Activated CD4-positive, alpha-beta memory T cell treated with anti-CD3 and anti-CD28 coated beads for 36 hours (primary cell): Measurements from ENCODE around the gene MFSD2B. TPM values are rescaled to one million over a fixed set of nuclear protein-coding genes. Genes with fewer than 3 reads are reported as not detected.
"Not testable (repeated sequence)": the region's sequence is repeated elsewhere in the genome, so short reads cannot be mapped to it uniquely, and the experiment has no call there.

Experiments used
- CTCF ChIA-PET: fragments of 350-600 bp; sonication (Branson Sonifier 250); formaldehyde crosslinking; loops from one replicate; lab custom pipeline; 2021; ENCODE audit warnings: antibody characterized with exemption, inconsistent platforms; lab: Charles Lee
- POLR2A ChIA-PET: fragments of 350-600 bp; sonication (Branson Sonifier 250); formaldehyde crosslinking; loops from one replicate; lab custom pipeline; 2021; ENCODE audit warnings: antibody characterized with exemption; lab: Charles Lee
- DNase-seq: peaks from one replicate; pipeline ENCODE4 v3.0.0-alpha.2; 2020
- H3K27ac Mint-ChIP-seq: one replicate; pipeline ENCODE4 v1.8.0; 2021; ENCODE audit warnings: mixed read lengths
- H3K27me3 Mint-ChIP-seq: one replicate; pipeline ENCODE4 v1.8.0; 2021; ENCODE audit warnings: mixed read lengths
- H3K36me3 Mint-ChIP-seq: one replicate; pipeline ENCODE4 v1.8.0; 2021; ENCODE audit warnings: mixed read lengths
- H3K4me1 Mint-ChIP-seq: one replicate; pipeline ENCODE4 v1.8.0; 2021; ENCODE audit warnings: low read depth, mixed read lengths
- H3K4me3 Mint-ChIP-seq: one replicate; pipeline ENCODE4 v1.8.0; 2021; ENCODE audit warnings: mild to moderate bottlenecking, mixed read lengths
- H3K9me3 Mint-ChIP-seq: one replicate; pipeline ENCODE4 v1.8.0; 2021; ENCODE audit warnings: mixed read lengths
- intact Hi-C: fragments of 100-400 bp; cut with micrococcal nuclease; formaldehyde crosslinking; loops from one replicate; pipeline ENCODE4 v1.15.1; 2023
- total RNA-seq, 2 experiments: library from RNA; stranded (reverse); gene quantifications; one replicate each; pipeline ENCODE4 v1.2.3, GENCODE V29; 2021

The MFSD2B gene
- total RNA-seq, 2 experiments from 2014 or later: 0.39 TPM; not detected in 1

DNA sequence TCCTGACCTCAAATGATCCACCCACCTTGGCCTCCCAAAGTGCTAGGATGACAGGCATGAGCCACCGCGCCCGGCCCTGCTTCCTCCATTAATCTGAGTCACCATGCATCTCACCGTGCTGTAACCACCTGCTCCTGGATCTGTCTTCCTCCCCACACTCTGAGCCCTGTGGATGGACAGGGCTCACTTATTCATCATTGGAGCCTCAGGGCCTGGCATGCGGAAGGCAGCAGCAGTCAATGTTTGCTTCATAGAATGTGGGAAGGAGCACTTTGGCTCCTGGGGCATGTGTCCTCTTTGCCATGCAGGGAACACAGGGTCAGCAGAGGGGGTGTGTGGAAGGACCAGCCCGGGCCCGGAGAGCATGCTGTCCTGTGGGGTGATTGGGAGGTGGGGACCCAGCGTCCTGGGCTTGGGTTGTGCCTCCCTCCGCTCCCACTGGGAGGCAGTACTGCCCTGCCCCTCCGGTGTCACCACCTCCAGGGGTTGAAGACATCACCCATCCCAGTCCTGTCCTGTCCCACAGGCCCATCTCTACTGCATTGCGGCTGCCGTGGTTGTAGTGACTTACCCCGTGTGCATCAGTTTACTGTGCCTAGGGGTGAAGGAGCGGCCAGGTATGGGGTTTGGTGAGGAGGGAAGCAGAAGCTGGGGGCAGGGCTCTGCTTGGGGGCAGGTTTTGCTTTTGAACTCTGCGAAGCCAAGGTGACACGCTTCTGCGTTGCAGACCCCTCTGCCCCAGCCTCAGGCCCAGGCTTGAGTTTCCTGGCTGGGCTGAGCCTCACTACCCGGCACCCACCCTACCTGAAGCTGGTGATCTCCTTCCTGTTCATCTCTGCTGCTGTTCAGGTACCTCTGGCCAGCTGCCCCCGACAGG is 11.5 kb downstream of the MFSD2B start:
- H3K27me3 Mint-ChIP-seq: no peaks in the 10 kb centered on the region
- no peak overlapping the region for H3K27ac Mint-ChIP-seq

DNA sequence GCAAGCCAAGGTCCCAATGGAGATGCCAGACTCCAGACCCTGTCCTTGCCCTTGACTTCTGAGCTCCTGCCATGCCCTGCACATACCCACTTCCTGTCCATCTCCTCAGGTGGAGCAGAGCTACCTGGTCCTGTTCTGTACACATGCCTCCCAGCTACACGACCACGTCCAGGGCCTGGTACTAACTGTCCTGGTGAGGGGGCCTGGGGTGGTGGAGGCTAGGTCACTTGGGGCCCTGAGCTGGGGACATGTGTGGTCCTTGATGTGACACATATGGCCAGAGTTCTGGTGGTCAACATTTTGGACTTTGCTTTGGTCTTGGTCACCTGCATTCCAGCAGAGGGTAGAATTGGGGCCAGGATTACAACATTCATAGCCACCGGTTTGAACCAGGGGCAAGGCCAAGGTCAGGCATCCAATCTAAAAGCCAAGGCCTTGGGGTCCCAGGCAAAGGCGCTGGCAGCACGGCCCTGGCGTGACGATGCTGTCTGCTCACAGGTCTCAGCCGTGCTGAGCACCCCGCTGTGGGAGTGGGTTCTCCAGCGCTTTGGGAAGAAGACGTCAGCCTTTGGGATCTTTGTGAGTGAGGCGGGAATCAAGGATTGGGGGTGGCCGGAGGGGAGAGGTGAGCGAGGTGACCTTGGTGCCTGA is 12.6 kb downstream of the MFSD2B start:
- DNase-seq: no peak
- Mint-ChIP-seq H3K9me3 (no peaks in the 10 kb centered on the region), H3K27ac (no peak overlapping the region), H3K4me1 (no peaks in the 10 kb centered on the region), H3K27me3 (no peaks in the 10 kb centered on the region), H3K36me3 (peaks cover 13% of the 10 kb centered on the region), H3K4me3 (no peak overlapping the region)
- CTCF ChIA-PET: interaction anchor here (0.6 to 1.7 kb wide), 3 partner anchors 61 to 96 kb away, joined by 3 to 5 read pairs (median 3); partner anchors contain the start of genes ATAD2B and TP53I3
- POLR2A ChIA-PET: no interaction called here
- intact Hi-C loops: no loop called here

More for the DNA sequence above, 11.5 kb downstream of the MFSD2B start:
- POLR2A ChIA-PET: no interaction called here
- intact Hi-C loops: no loop called here
- peak; percentile 49 for DNase-seq
- H3K36me3 Mint-ChIP-seq: peaks cover 11% of the 10 kb centered on the region
- no peaks in the 10 kb centered on the region for H3K9me3 Mint-ChIP-seq
- H3K4me3 Mint-ChIP-seq: no peak overlapping the region
- CTCF ChIA-PET: interaction anchor here (0.6 to 1.7 kb wide), 3 partner anchors 62 to 95 kb away, joined by 3 to 5 read pairs (median 3); partner anchors contain the start of genes ATAD2B and TP53I3
- no peaks in the 10 kb centered on the region for H3K4me1 Mint-ChIP-seq

DNA sequence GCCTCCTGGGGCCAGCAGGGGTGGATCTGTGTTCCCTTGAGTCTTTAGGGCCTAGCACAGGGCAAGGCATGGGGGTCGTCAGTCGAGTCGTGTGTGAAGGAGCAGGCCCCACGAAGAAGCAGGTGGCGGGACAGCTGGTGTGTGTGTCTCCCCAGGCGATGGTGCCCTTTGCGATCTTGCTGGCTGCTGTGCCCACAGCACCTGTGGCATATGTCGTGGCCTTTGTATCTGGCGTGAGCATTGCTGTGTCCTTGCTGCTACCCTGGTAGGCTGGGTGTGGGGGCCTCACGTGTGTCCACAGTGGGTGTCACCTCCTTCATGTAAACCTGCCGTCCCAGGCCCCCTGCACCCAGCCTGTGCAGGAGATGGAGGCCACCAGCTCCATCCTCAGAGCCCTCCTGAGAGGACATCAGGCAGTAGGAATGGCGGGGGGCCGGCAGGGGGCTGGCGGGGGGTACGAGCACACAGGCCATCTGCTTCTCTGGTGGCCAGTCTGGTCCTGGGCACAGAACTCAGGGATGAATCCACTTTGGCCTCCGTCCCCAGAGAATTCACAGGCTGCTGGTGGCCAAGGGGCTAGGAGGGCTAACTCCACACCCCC is 13.2 kb downstream of the MFSD2B start:
- Mint-ChIP-seq H3K27ac (no peak overlapping the region), H3K27me3 (no peaks in the 10 kb centered on the region), H3K4me1 (no peaks in the 10 kb centered on the region), H3K4me3 (no peak overlapping the region), H3K36me3 (peaks cover 13% of the 10 kb centered on the region), H3K9me3 (no peaks in the 10 kb centered on the region)
- intact Hi-C loops: no loop called here
- no peak for DNase-seq
- ChIA-PET POLR2A (no interaction called here), CTCF (interaction anchor here (1.7 kb wide), 1 partner anchor 60 kb away, joined by 5 read pairs; no protein-coding TSS in a partner anchor)

DNA sequence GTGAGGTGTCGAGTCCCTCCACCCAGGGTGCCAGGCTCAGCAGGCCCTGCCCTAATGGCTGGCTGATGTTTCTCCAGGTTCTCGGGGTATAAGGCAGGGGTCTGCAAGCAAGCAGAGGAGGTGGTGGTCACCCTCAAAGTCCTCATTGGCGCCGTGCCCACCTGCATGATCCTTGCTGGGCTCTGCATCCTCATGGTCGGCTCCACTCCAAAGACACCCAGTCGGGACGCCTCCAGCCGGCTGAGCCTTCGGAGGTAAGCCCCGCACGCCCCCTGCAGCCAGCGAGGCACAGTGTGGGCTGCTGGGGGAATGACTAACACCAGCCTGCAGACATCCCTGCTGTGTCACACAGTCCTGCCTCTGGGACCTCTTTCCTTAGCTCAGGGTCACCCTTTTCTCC is 14.1 kb downstream of the MFSD2B start:
- Mint-ChIP-seq H3K36me3 (peaks cover 17% of the 10 kb centered on the region), H3K27ac (no peak overlapping the region), H3K4me3 (no peak overlapping the region), H3K9me3 (no peaks in the 10 kb centered on the region), H3K4me1 (no peaks in the 10 kb centered on the region), H3K27me3 (no peaks in the 10 kb centered on the region)
- no peak for DNase-seq
- intact Hi-C loops: no loop called here
- POLR2A ChIA-PET: no interaction called here
- CTCF ChIA-PET: interaction anchor here (1.6 kb wide), 1 partner anchor 60 kb away, joined by 3 read pairs; the partner anchor contains the start of gene TP53I3

DNA sequence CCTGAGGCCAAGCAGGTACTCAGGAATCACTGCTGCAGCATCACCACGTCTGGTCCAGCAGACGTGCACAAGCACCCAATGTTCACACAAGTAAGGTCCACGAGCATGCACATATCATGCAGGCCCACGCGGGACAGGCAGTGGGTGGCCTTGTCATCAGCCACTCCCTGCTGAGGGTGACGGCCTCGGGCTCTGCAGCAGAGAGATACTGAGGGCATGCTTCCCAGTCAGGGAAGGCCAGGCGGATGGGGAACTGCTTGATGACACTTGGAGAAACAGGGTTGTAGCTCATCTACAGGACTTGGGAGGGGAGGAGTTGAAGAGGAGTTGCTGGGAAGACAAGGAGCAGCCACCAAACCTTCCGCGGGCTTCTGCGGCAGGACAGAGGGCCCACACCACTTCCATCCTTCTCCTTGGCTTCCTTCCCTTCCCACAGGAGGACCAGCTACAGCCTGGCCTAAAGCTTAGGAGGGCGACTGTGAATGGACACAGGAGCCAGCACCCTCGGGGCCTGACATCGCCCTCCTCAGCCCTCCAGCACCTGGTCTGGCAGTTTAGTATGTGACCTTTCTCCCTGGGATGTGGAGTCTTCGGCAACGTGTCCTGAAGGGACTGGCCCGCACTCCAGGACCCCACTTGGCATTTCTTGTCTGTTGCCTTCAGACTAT is 15.2 kb downstream of the MFSD2B start:
- intact Hi-C loops: no loop called here
- H3K27ac Mint-ChIP-seq: no peak overlapping the region
- DNase-seq: no peak
- H3K4me1 Mint-ChIP-seq: no peaks in the 10 kb centered on the region
- H3K9me3 Mint-ChIP-seq: no peaks in the 10 kb centered on the region
- H3K4me3 Mint-ChIP-seq: no peak overlapping the region
- POLR2A ChIA-PET: no interaction called here
- H3K36me3 Mint-ChIP-seq: peaks cover 26% of the 10 kb centered on the region
- no peaks in the 10 kb centered on the region for H3K27me3 Mint-ChIP-seq
- CTCF ChIA-PET: interaction anchor here (1.6 kb wide), 1 partner anchor 59 kb away, joined by 3 read pairs; the partner anchor contains the start of gene TP53I3

DNA sequence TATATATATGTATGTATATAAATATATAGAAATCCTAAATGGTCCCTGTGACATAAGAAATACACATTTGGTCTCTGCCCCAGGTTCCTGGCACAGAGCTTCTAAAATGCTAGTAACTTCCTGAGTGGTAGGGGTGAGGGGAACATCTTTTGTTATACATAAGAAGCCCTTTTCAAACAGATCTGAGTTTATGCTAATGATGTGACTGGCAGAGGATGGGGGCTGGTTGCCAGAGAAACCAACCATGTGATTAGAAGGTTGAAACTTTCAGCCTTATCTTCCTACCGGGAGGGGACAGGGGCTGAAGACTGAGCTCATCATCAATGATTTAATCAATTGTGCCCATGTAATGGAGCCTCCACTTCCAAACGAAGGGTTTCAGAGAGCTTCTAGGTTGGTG is 16.3 kb downstream of the MFSD2B start:
- intact Hi-C loops: no loop called here
- ChIA-PET CTCF (no interaction called here), POLR2A (no interaction called here)
- Mint-ChIP-seq H3K27me3 (no peaks in the 10 kb centered on the region), H3K27ac (no peak overlapping the region), H3K36me3 (peaks cover 31% of the 10 kb centered on the region), H3K9me3 (no peaks in the 10 kb centered on the region), H3K4me3 (no peak overlapping the region), H3K4me1 (no peaks in the 10 kb centered on the region)
- no peak for DNase-seq

DNA sequence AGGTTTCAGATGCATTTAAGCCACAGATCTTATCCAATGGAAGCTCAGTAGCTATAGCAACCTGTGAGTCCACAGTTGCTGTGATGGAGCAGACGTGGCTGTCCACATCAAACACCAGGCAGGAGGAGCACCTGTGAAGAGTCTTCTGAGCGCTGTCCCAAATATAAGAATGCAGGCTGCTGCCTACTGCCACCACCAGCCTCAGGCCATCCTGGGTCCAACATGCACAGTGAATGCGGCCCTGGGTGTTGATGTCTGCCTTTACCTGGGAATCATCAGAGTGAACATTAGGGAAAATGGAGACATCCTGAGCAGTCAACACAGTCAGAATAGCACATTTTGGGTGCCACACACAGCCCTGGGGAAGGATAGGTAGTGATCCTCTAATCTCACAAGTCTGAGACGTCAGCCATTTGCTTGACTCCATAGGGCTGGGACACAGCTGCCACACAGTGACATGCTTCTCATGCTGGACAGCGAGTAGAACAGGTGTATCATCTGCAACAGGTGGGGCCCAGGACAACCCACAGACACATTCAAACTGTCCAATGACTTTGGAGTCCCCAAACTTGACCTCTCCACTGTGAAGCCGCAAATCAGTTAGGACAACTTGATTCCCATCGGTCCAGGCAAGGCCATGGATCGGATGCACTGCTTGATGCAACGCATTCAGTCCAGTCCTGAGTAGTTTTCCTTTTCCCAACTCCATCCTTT is 29.1 kb downstream of the MFSD2B start:
- ChIA-PET CTCF (no interaction called here), POLR2A (no interaction called here)
- peaks cover 17% of the 10 kb centered on the region for H3K4me1 Mint-ChIP-seq
- no peaks in the 10 kb centered on the region for H3K9me3 Mint-ChIP-seq
- intact Hi-C loops: no loop called here
- no peaks in the 10 kb centered on the region for H3K27me3 Mint-ChIP-seq
- no peak overlapping the region for H3K4me3 Mint-ChIP-seq
- no peak for DNase-seq
- H3K27ac Mint-ChIP-seq: no peak overlapping the region
- peaks cover 22% of the 10 kb centered on the region for H3K36me3 Mint-ChIP-seq

DNA sequence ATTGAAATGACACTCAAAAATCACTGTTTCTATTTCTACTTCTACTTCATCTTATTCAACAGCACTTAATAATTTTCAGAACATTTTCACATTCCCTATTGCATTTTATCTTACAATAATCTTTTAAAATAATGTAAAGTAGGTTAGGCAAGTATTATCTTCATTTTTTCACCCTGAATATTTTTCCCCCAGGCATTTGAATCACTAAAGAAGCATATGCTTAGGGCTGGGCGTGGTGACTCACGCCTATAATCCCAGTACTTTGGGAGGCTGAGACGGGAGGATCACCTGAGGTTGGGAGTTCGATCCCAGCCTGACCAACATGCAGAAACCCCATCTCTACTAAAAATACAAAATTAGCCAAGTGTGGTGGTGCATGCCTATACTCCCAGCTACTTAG is 30.6 kb downstream of the MFSD2B start:
- POLR2A ChIA-PET: no interaction called here
- CTCF ChIA-PET: no interaction called here
- no peak overlapping the region for H3K4me3 Mint-ChIP-seq
- intact Hi-C loops: no loop called here
- H3K9me3 Mint-ChIP-seq: no peaks in the 10 kb centered on the region
- H3K27me3 Mint-ChIP-seq: no peaks in the 10 kb centered on the region
- H3K27ac Mint-ChIP-seq: no peak overlapping the region
- H3K4me1 Mint-ChIP-seq: peaks cover 17% of the 10 kb centered on the region
- peaks cover 20% of the 10 kb centered on the region for H3K36me3 Mint-ChIP-seq
- DNase-seq: no peak

DNA sequence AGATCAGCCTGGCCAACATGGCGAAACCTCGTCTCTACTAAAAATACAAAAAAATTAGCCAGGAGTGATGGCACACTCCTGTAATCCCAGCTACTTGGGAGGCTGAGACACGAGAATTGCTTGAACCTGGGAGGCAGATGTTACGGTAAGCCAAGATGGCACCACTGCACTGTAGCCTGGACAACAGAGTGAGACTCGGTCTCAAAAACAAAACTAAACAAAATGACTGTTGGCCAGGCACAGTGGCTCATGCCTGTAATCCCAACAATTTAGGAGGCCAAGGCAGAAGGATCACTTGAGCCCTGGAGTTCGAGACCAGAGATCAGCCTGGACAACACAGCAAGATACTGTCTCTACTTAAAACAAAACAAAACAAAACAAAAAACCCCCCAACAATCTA is 33.2 kb downstream of the MFSD2B start:
- peaks cover 18% of the 10 kb centered on the region for H3K4me1 Mint-ChIP-seq
- H3K4me3 Mint-ChIP-seq, DNase-seq, H3K27me3 Mint-ChIP-seq, H3K9me3 Mint-ChIP-seq, POLR2A ChIA-PET, H3K36me3 Mint-ChIP-seq, CTCF ChIA-PET, H3K27ac Mint-ChIP-seq, intact Hi-C loops: not testable (repeated sequence)

DNA sequence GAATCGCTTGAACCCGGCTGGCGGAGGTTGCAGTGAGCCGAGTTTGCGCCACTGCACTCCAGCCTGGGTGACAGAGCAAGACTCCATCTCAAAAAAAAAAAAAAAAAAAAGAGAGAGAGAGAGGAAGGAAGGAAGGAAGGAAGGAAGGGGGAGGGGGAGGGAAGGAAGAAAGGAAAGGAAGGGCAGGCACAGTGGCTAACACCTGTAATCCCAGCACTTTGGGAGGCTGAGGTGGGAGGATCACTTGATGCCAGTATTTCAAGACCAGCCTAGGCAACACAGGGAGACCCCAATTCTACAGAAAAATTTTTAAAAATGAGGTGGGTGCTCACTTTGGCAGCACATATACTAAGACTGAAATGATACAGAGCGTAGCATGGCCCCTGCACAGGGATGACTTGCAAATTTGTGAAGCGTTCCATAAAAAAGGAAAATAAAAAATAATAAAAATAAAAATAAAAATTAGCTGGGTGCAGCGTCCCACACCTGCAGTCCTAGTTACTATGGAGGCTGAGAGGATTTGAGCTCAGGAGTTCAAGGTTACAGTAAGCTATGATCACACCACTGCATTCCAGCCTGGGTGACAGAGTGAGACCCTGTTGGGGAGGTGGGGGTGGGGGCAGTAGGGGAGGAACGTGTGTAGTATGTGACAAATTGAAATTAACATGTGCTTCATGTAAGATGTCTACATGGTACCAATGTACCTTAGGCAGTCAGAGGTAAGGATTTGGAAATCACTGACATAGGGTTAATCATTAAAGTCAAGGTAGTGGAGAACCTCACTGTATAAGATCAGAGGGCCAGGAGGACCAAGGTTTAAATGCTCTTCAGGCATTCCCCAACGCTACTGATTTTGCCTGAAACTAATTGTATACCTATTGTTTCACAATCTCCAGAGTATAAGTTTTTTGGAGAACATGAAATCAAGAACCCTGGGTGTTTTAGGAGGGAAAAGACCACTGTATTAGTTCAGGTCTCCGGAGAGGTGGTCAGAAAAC is 35.9 kb downstream of the MFSD2B start:
- H3K36me3 Mint-ChIP-seq: no peaks in the 10 kb centered on the region
- ChIA-PET POLR2A (interaction anchor here (1.8 kb wide), 1 partner anchor 119 kb away, joined by 34 read pairs; the partner anchor contains the start of gene ATAD2B), CTCF (no interaction called here)
- DNase-seq: no peak
- peaks cover 21% of the 10 kb centered on the region for H3K4me1 Mint-ChIP-seq
- no peaks in the 10 kb centered on the region for H3K9me3 Mint-ChIP-seq
- H3K4me3 Mint-ChIP-seq: peak overlapping the region; percentile 95
- intact Hi-C loops: loop anchor here (2.0 kb wide), 3 partner anchors 39 to 105 kb away; partner anchors contain the start of genes FAM228B, PFN4, TP53I3 and UBXN2A
- H3K27ac Mint-ChIP-seq: no peak overlapping the region
- H3K27me3 Mint-ChIP-seq: peaks cover 3% of the 10 kb centered on the region
